ENCODE measurements around the gene PRND. TPM values are rescaled to one million over a fixed set of nuclear protein-coding genes. Genes with fewer than 3 reads are reported as not detected.

PRND gene
- total and polyA plus RNA-seq, 2 donors (not counting 3 experiments of a cell fraction or from before 2014, with no cell fraction given) = 0.18 TPM; not detected in 1

- peaks cover 7% of the 10 kb centered on the region for H3K4me1 ChIP-seq (ENCODE audit: control insufficient read depth, extremely low read depth, insufficient read depth, low read length)
- ChIA-PET POLR2A (interaction anchor here (0.6 kb wide), 1 partner anchor 17 kb away, joined by 5 read pairs; no protein-coding TSS in a partner anchor), CTCF (interaction anchor here (0.8 to 3.2 kb wide), 2 partner anchors 9 to 95 kb away, joined by 3 to 13 read pairs; no protein-coding TSS in a partner anchor)
- H3K4me3 ChIP-seq (replicated peaks in 1 of 3; ENCODE audit: insufficient read depth in 1 of 3, low read depth in 1 of 3, low read length in 3 of 3) = no peak overlapping the region
- H2AFZ ChIP-seq (ENCODE audit: low read depth, low read length) = no peak overlapping the region
- H3K4me2 ChIP-seq (ENCODE audit: insufficient read depth, low read length) = no peak overlapping the region
- H3K27ac ChIP-seq (ENCODE audit: insufficient read depth, low read depth, low read length) = no peak overlapping the region
- no peaks in the 10 kb centered on the region for H3K36me3 ChIP-seq (ENCODE audit: control insufficient read depth in 2 of 2, extremely low read depth in 1 of 2, insufficient read depth in 2 of 2, low read length in 2 of 2)
- H3K27me3 ChIP-seq (ENCODE audit: control insufficient read depth in 2 of 2, insufficient read depth in 2 of 2, low read length in 2 of 2) = peaks cover 0 to 8% of the 10 kb centered on the region in 2 experiments
- no peaks in the 10 kb centered on the region for H3K9me1 ChIP-seq (replicated peaks; ENCODE audit: control insufficient read depth, extremely low read depth, insufficient read depth, low read length)
- H3K79me2 ChIP-seq (ENCODE audit: control insufficient read depth, insufficient read depth, low read length) = no peaks in the 10 kb centered on the region
- H3K9me3 ChIP-seq (replicated peaks; ENCODE audit: control insufficient read depth, insufficient read depth, low read length) = no peaks in the 10 kb centered on the region
- BruUV-seq (replicated peaks) = no TSS peak
- no peak overlapping the region for H3K9ac ChIP-seq (replicated peaks; ENCODE audit: extremely low read depth, insufficient read depth, low read length)
- dilution Hi-C loops (cut with MboI; ENCODE audit: extremely low pct_ligation_motif_present, low sequenced_read_pairs) (no loop called here), intact Hi-C loops (cut with micrococcal nuclease) (no loop called here)
- TF ChIP-seq CTCF (IDR thresholded peaks at IDR 0.05; ENCODE audit: extremely low read depth in 1 of 2, insufficient read depth in 1 of 2, low read depth in 1 of 2, low read length in 2 of 2) (no peak), POLR2A (IDR thresholded peaks at IDR 0.05; ENCODE audit: low read depth, low read length) (no peak), GATA2 (IDR thresholded peaks at IDR 0.05; ENCODE audit: insufficient read depth, insufficient read length, low read depth, low read length) (no peak), EZH2 (IDR thresholded peaks at IDR 0.05; ENCODE audit: borderline replicate concordance, low read depth, low read length, severe bottlenecking) (no peak)
- H4K20me1 ChIP-seq (replicated peaks; ENCODE audit: control insufficient read depth, extremely low read depth, insufficient read depth, low read length) = no peaks in the 10 kb centered on the region
- FAIRE-seq (no peak), DNase-seq (ENCODE audit: low read depth, low spot score) (no peak)
Observed at GRCh38 chr20:4708856-4709255, 12.9 kb upstream of the PRND start.

Measured in endothelial cell of umbilical vein (primary cell).